Panc1 (cell line): ENCODE data around the gene MYO1E. TPM values are rescaled to one million over a fixed set of nuclear protein-coding genes. Genes with fewer than 3 reads are reported as not detected.
A peak's percentile ranks its signal among the peaks of the same experiment; 100 is the strongest.

ENCODE experiments used
- ATAC-seq: fragments of 200-7000 bp; cut with Tn5 transposase; 2 replicates; pipeline ENCODE4 v1.9.1; 2020; ENCODE audit warnings: mild to moderate bottlenecking, moderate library complexity
- BruUV-seq: library from RNA; stranded (reverse); fragments of 400-500 nt; replicated peaks from 2 replicates; lab custom pipeline; 2021; lab: Mats Ljungman, UMichigan
- CTCF ChIA-PET: fragments of 300-600 bp; sonication (Branson Sonifier 250); formaldehyde crosslinking; loops from one replicate; lab custom pipeline; 2022; ENCODE audit warnings: antibody characterized with exemption; lab: Charles Lee
- POLR2A ChIA-PET: fragments of 300-600 bp; sonication (Branson Sonifier 250); formaldehyde crosslinking; loops from one replicate; lab custom pipeline; 2022; ENCODE audit warnings: antibody characterized with exemption; lab: Charles Lee
- DNase-seq: peaks from one replicate; pipeline ENCODE4 v3.0.0-alpha.2; 2010; ENCODE audit warnings: low read depth, low spot score
- H3K27ac ChIP-seq: 2 replicates; pipeline ENCODE4 v1.5.1; 2011; ENCODE audit warnings: mild to moderate bottlenecking, low read length, inconsistent platforms
- H3K27me3 ChIP-seq: fragments of 200-500 bp; sonication (Bioruptor generic); 2 replicates; pipeline ENCODE4 v1.6.0; 2014; ENCODE audit warnings: low read length, inconsistent platforms; ENCODE audit not compliant: control insufficient read depth, insufficient read depth
- H3K36me3 ChIP-seq: fragments of 200-500 bp; sonication (Bioruptor generic); 2 replicates; pipeline ENCODE4 v1.5.1; 2014; ENCODE audit warnings: inconsistent platforms, mild to moderate bottlenecking, low read length, moderate library complexity; ENCODE audit not compliant: control insufficient read depth, insufficient read depth
- H3K4me1 ChIP-seq: 2 replicates; pipeline ENCODE4 v1.5.1; 2011; ENCODE audit warnings: inconsistent platforms, mild to moderate bottlenecking, low read length, moderate library complexity; ENCODE audit not compliant: control insufficient read depth, insufficient read depth
- H3K4me3 ChIP-seq, 2 experiments: 2 replicates each; pipeline ENCODE4 v1.5.1; 2011 to 2012; ENCODE audit warnings: low read depth in 2 of 2, low read length in 2 of 2, mild to moderate bottlenecking in 2 of 2, inconsistent platforms in 1 of 2, moderate library complexity in 1 of 2
- H3K9me3 ChIP-seq: fragments of 200-500 bp; sonication (Bioruptor generic); 2 replicates; pipeline ENCODE4 v1.5.1; 2014; ENCODE audit warnings: low read depth, mild to moderate bottlenecking, inconsistent platforms, low read length, moderate library complexity; ENCODE audit not compliant: control insufficient read depth, insufficient read depth
- CTCF ChIP-seq: fragments of 450-650 bp; IDR thresholded peaks from 2 replicates; pipeline ENCODE4 v1.5.1; 2017; ENCODE audit warnings: mild to moderate bottlenecking
- POLR2AphosphoS5 ChIP-seq: IDR thresholded peaks from 2 replicates; pipeline ENCODE4 v1.6.1; 2012; ENCODE audit warnings: mild to moderate bottlenecking, low read depth, low read length, moderate library complexity
- REST ChIP-seq, 2 experiments: IDR thresholded peaks; 2 replicates each; pipeline ENCODE4 v1.6.1; 2011 to 2012; ENCODE audit warnings: low read depth in 2 of 2, control low read depth in 1 of 2, low read length in 1 of 2, mild to moderate bottlenecking in 1 of 2, moderate library complexity in 1 of 2; ENCODE audit not compliant: insufficient read depth in 1 of 2
- SIN3A ChIP-seq: IDR thresholded peaks from 2 replicates; pipeline ENCODE4 v1.6.1; 2012; ENCODE audit warnings: low read depth, mild to moderate bottlenecking, low read length, moderate library complexity, borderline replicate concordance; ENCODE audit not compliant: insufficient read depth
- TCF7L2 ChIP-seq: IDR thresholded peaks from 2 replicates; pipeline ENCODE4 v1.6.1; 2011; ENCODE audit warnings: mild to moderate bottlenecking, low read depth, low read length, inconsistent platforms
- in situ Hi-C: cut with HindIII; loops from 2 replicates; pipeline ENCODE4 v1.10.0; 2016; ENCODE audit warnings: low sequenced_read_pairs, low pct_unique_long_range_greater_than_20kb
- intact Hi-C: fragments of 100-400 bp; cut with micrococcal nuclease; formaldehyde crosslinking; loops from one replicate; pipeline ENCODE4 v1.10.0; 2022; ENCODE audit not compliant: unreplicated experiment
- total RNA-seq: library from RNA; stranded (reverse); gene quantifications from one replicate; pipeline ENCODE4 v1.2.1, GENCODE V29; 2021; ENCODE audit not compliant: unreplicated experiment

Gene MYO1E
- total RNA-seq, 1 experiment from 2014 or later = 161 TPM

GRCh38 chr15:59299929-59300617 is 72.6 kb downstream of the MYO1E start:
- H3K36me3 ChIP-seq = no peaks in the 10 kb centered on the region
- H3K27ac ChIP-seq = peak overlapping the region; percentile 90
- peak overlapping the region; percentile 13 to 49 for H3K4me3 ChIP-seq
- in situ Hi-C loops (no loop called here), intact Hi-C loops (no loop called here)
- TSS peak; percentile 22 for BruUV-seq
- DNase-seq (peak; percentile 92), ATAC-seq (peak; percentile 84)
- H3K9me3 ChIP-seq = no peaks in the 10 kb centered on the region
- H3K4me1 ChIP-seq = peaks cover 87% of the 10 kb centered on the region
- CTCF ChIA-PET = no interaction called here
- POLR2A ChIA-PET = interaction anchor here (0.5 to 1.6 kb wide), 7 partner anchors 16 to 880 kb away, joined by 3 to 9 read pairs (median 5); no protein-coding TSS in a partner anchor
- H3K27me3 ChIP-seq = no peaks in the 10 kb centered on the region
- TF ChIP-seq CTCF (no peak), TCF7L2 (no peak), POLR2AphosphoS5 (no peak; the same call in 1 of the 2 replicates), SIN3A (no peak), REST (IDR thresholded peaks at IDR 0.05; ENCODE audit: insufficient read depth in 1 of 2, low read depth in 2 of 2, low read length in 1 of 2) (no peak)

GRCh38 chr15:59298854-59299250 is 73.8 kb downstream of the MYO1E start:
- Histone ChIP-seq H3K4me3 (no peak overlapping the region), H3K9me3 (no peaks in the 10 kb centered on the region), H3K4me1 (peaks cover 86% of the 10 kb centered on the region), H3K27ac (peak overlapping the region; percentile 90), H3K36me3 (no peaks in the 10 kb centered on the region), H3K27me3 (no peaks in the 10 kb centered on the region)
- POLR2A ChIA-PET = interaction anchor here (0.6 to 1.6 kb wide), 3 partner anchors 9 to 1143 kb away, joined by 3 to 4 read pairs (median 3); no protein-coding TSS in a partner anchor
- intact Hi-C loops (no loop called here), in situ Hi-C loops (no loop called here)
- no peak for DNase-seq
- no TSS peak for BruUV-seq
- TF ChIP-seq POLR2AphosphoS5 (no peak), TCF7L2 (no peak), REST (IDR thresholded peaks at IDR 0.05; ENCODE audit: insufficient read depth in 1 of 2, low read depth in 2 of 2, low read length in 1 of 2) (no peak), CTCF (no peak), SIN3A (no peak)
- ATAC-seq = no peak
- CTCF ChIA-PET = no interaction called here
